ENCODE data around the gene DCC. TPM values are rescaled to one million over a fixed set of nuclear protein-coding genes. Genes with fewer than 3 reads are reported as not detected.

DCC gene
- total RNA-seq, 1 experiment from 2014 or later = not detected

GRCh38 chr18:52334896-52335295 lies 5.1 kb upstream of the DCC start:
- no TSS peak for BruUV-seq (replicated peaks)
- no peak overlapping the region for H3K27ac ChIP-seq (ENCODE audit: low read length)
- no peak overlapping the region for H2AFZ ChIP-seq (ENCODE audit: low read length)
- H3K79me2 ChIP-seq (ENCODE audit: low read length) = no peaks in the 10 kb centered on the region
- no peaks in the 10 kb centered on the region for H3K4me1 ChIP-seq (ENCODE audit: insufficient read depth, low read length)
- H3K9me2 ChIP-seq (replicated peaks; ENCODE audit: low read length) = no peaks in the 10 kb centered on the region
- no peak overlapping the region for H3K4me2 ChIP-seq (ENCODE audit: low read length)
- H3K9ac ChIP-seq (ENCODE audit: low read length) = no peak overlapping the region
- no peak overlapping the region for H3K4me3 ChIP-seq (ENCODE audit: low read length)
- intact Hi-C loops (cut with micrococcal nuclease) = no loop called here
- no peaks in the 10 kb centered on the region for H3K9me3 ChIP-seq (ENCODE audit: low read length)
- peak; percentile 39 for DNase-seq
- TF ChIP-seq CTCF (conservative IDR thresholded peaks at IDR 0.05; ENCODE audit: low read depth, low read length) (no peak), EZH2phosphoT487 (IDR thresholded peaks at IDR 0.05; ENCODE audit: borderline replicate concordance, low read length) (no peak), EZH2 (IDR thresholded peaks at IDR 0.05; ENCODE audit: low read length, unreplicated experiment) (no peak)
- ChIA-PET POLR2A (ENCODE audit: unreplicated experiment) (no interaction called here), CTCF (no interaction called here)
- no peaks in the 10 kb centered on the region for H4K20me1 ChIP-seq (ENCODE audit: low read length)
- ATAC-seq = no peak
- peaks cover 11% of the 10 kb centered on the region for H3K27me3 ChIP-seq (ENCODE audit: low read length)
- no peaks in the 10 kb centered on the region for H3K36me3 ChIP-seq (ENCODE audit: low read depth, low read length)
- no peaks in the 10 kb centered on the region for H3F3A ChIP-seq (ENCODE audit: low read length, unreplicated experiment)

- ATAC-seq = no peak
- CTCF ChIA-PET = no interaction called here
- H3F3A ChIP-seq (ENCODE audit: low read length, unreplicated experiment) = no peaks in the 10 kb centered on the region
Measured at GRCh38 chr18:52337276-52337675, 2.7 kb upstream of the DCC start.

More at GRCh38 chr18:52337276-52337675, 2.7 kb upstream of the DCC start:
- Histone ChIP-seq H3K4me1 (ENCODE audit: insufficient read depth, low read length) (no peaks in the 10 kb centered on the region), H3K9me3 (ENCODE audit: low read length) (no peaks in the 10 kb centered on the region), H2AFZ (ENCODE audit: low read length) (no peak overlapping the region), H3K4me2 (ENCODE audit: low read length) (no peak overlapping the region), H4K20me1 (ENCODE audit: low read length) (no peaks in the 10 kb centered on the region), H3K4me3 (ENCODE audit: low read length) (no peak overlapping the region), H3K27ac (ENCODE audit: low read length) (no peak overlapping the region), H3K79me2 (ENCODE audit: low read length) (no peaks in the 10 kb centered on the region), H3K9me2 (replicated peaks; ENCODE audit: low read length) (no peaks in the 10 kb centered on the region), H3K36me3 (ENCODE audit: low read depth, low read length) (no peaks in the 10 kb centered on the region), H3K27me3 (ENCODE audit: low read length) (peaks cover 33% of the 10 kb centered on the region), H3K9ac (ENCODE audit: low read length) (no peak overlapping the region)
- POLR2A ChIA-PET (ENCODE audit: unreplicated experiment) = no interaction called here
- TF ChIP-seq CTCF (conservative IDR thresholded peaks at IDR 0.05; ENCODE audit: low read depth, low read length) = no peak
- TF ChIP-seq EZH2phosphoT487 (IDR thresholded peaks at IDR 0.05; ENCODE audit: borderline replicate concordance, low read length) = no peak
- TF ChIP-seq EZH2 (IDR thresholded peaks at IDR 0.05; ENCODE audit: low read length, unreplicated experiment) = no peak
- BruUV-seq (replicated peaks) = no TSS peak
- intact Hi-C loops (cut with micrococcal nuclease) = no loop called here
- peak; percentile 12 for DNase-seq

All from PC-3 (cell line).